GM12878 (cell line): ENCODE data around the gene IL19. TPM values are rescaled to one million over a fixed set of nuclear protein-coding genes. Genes with fewer than 3 reads are reported as not detected.

ENCODE experiments used
- ATAC-seq: fragments of 200-7000 bp; cut with Tn5 transposase; 3 replicates; pipeline ENCODE4 v1.9.1; 2020; ENCODE audit warnings: mild to moderate bottlenecking, moderate library complexity
- BruUV-seq: library from RNA; stranded (reverse); fragments of 400-500 nt; replicated peaks from 2 replicates; lab custom pipeline; 2021; lab: Mats Ljungman, UMichigan
- CTCF ChIA-PET: fragments of 300-600 bp; sonication (Branson Sonifier 250); formaldehyde crosslinking; extraction: SDS; loops from one replicate; lab custom pipeline; 2021; ENCODE audit warnings: inconsistent platforms; lab: Yijun Ruan, JAX
- POLR2A ChIA-PET: fragments of 350-600 bp; formaldehyde crosslinking; extraction: SDS; loops from one replicate; lab custom pipeline; 2021; ENCODE audit warnings: inconsistent platforms; lab: Charles Lee
- RAD21 ChIA-PET: fragments of 300-600 bp; sonication (Branson Sonifier 250); formaldehyde crosslinking; loops from one replicate; lab custom pipeline; 2023; ENCODE audit warnings: antibody characterized with exemption; ENCODE audit not compliant: unreplicated experiment; lab: Charles Lee
- SMC1A ChIA-PET: fragments of 300-600 bp; sonication (Branson Sonifier 250); formaldehyde crosslinking; loops from one replicate; lab custom pipeline; 2023; ENCODE audit not compliant: unreplicated experiment, uncharacterized antibody; lab: Charles Lee
- DNase-seq: peaks from one replicate; pipeline ENCODE4 v3.0.0-alpha.2; 2011; ENCODE audit warnings: low read depth, low spot score
- FAIRE-seq: peaks from 3 replicates; lab custom pipeline; 2011; peaks lifted over from hg19 to GRCh38; lab: Jason Lieb, UNC
- H2AFZ ChIP-seq: 2 replicates; pipeline ENCODE4 v1.6.0; 2011; ENCODE audit warnings: low read depth, low read length, control low read depth; ENCODE audit not compliant: control insufficient read depth
- H3K27ac ChIP-seq: 2 replicates; pipeline ENCODE4 v1.5.1; 2011; ENCODE audit warnings: control low read depth; ENCODE audit not compliant: control insufficient read depth, insufficient read depth
- H3K27me3 ChIP-seq, 2 experiments: replicated peaks in 1 of 2; 2 replicates each; pipeline versions ENCODE4 v1.6.0 to v1.6.1; 2011; ENCODE audit warnings: low read length in 1 of 2; ENCODE audit not compliant: control insufficient read depth in 2 of 2, insufficient read depth in 2 of 2
- H3K36me3 ChIP-seq, 2 experiments: 2 replicates each; pipeline ENCODE4 v1.5.1; 2011; ENCODE audit warnings: low read length in 1 of 2; ENCODE audit not compliant: control insufficient read depth in 2 of 2, insufficient read depth in 2 of 2
- H3K4me1 ChIP-seq: 2 replicates; pipeline ENCODE4 v1.6.1; 2011; ENCODE audit warnings: mild to moderate bottlenecking, low read length, moderate library complexity, mixed read lengths; ENCODE audit not compliant: control insufficient read depth, insufficient read depth
- H3K4me2 ChIP-seq: 2 replicates; pipeline ENCODE4 v1.6.0; 2011; ENCODE audit warnings: control low read depth; ENCODE audit not compliant: control insufficient read depth, insufficient read depth
- H3K4me3 ChIP-seq: fragments of 200-600 bp; sonication (generic); 2 replicates; pipeline ENCODE4 v1.5.1; 2016
- H3K79me2 ChIP-seq: 2 replicates; pipeline ENCODE4 v1.6.0; 2011; ENCODE audit warnings: low read length; ENCODE audit not compliant: control insufficient read depth, insufficient read depth
- H3K9ac ChIP-seq: 2 replicates; pipeline ENCODE4 v1.8.0; 2011; ENCODE audit warnings: low read length, control low read depth, mixed read lengths; ENCODE audit not compliant: control insufficient read depth, insufficient read depth
- H3K9me3 ChIP-seq: replicated peaks from 3 replicates; pipeline ENCODE4 v1.5.1; 2011; ENCODE audit warnings: mild to moderate bottlenecking, low read length; ENCODE audit not compliant: control insufficient read depth, insufficient read depth
- H4K20me1 ChIP-seq: 2 replicates; pipeline ENCODE4 v1.6.0; 2011; ENCODE audit not compliant: control insufficient read depth, insufficient read depth
- ATF7 ChIP-seq: fragments of 450-650 bp; IDR thresholded peaks from 2 replicates; pipeline ENCODE4 v1.6.1; 2016; ENCODE audit warnings: low read depth, mild to moderate bottlenecking
- CEBPB ChIP-seq, 2 experiments: fragments of 150-350 bp in 1 of 2; IDR thresholded peaks; 2 replicates each; pipeline ENCODE4 v1.6.1; 2012 to 2014; ENCODE audit warnings: low read depth in 2 of 2, low read length in 2 of 2, borderline replicate concordance in 1 of 2, inconsistent platforms in 1 of 2
- DPF2 ChIP-seq: fragments of 450-650 bp; IDR thresholded peaks from 2 replicates; pipeline ENCODE4 v1.6.1; 2017; ENCODE audit warnings: mild to moderate bottlenecking
- EZH2 ChIP-seq: IDR thresholded peaks from 2 replicates; pipeline ENCODE4 v1.6.1; 2012; ENCODE audit warnings: low read depth, mild to moderate bottlenecking, control low read depth, inconsistent platforms, low read length, borderline replicate concordance; ENCODE audit not compliant: control insufficient read depth
- MLLT1 ChIP-seq: fragments of 450-650 bp; IDR thresholded peaks from 2 replicates; pipeline ENCODE4 v1.6.1; 2016; ENCODE audit warnings: mild to moderate bottlenecking
- NFYA ChIP-seq: IDR thresholded peaks from 2 replicates; pipeline ENCODE4 v1.6.1; 2011; ENCODE audit warnings: low read depth, mild to moderate bottlenecking, low read length, improper control_type of control experiment, borderline replicate concordance
- POLR2A ChIP-seq: IDR thresholded peaks from 2 replicates; pipeline ENCODE4 v1.6.1; 2011; ENCODE audit warnings: low read depth, mild to moderate bottlenecking, low read length
- POLR2AphosphoS5 ChIP-seq: IDR thresholded peaks from 2 replicates; pipeline ENCODE4 v1.6.1; 2011; ENCODE audit warnings: mild to moderate bottlenecking, low read length, inconsistent platforms
- RB1 ChIP-seq: fragments of 450-650 bp; formaldehyde crosslinking; IDR thresholded peaks from 2 replicates; pipeline ENCODE4 v1.6.1; 2017; ENCODE audit warnings: mild to moderate bottlenecking, borderline replicate concordance
- SIN3A ChIP-seq: IDR thresholded peaks from 2 replicates; pipeline ENCODE4 v1.6.1; 2012; ENCODE audit warnings: low read depth, low read length, improper control_type of control experiment
- SP1 ChIP-seq: IDR thresholded peaks from one replicate; pipeline ENCODE4 v1.6.1; 2011; ENCODE audit warnings: low read depth, low read length
- SUZ12 ChIP-seq: fragments of 200-600 bp; sonication (generic); IDR thresholded peaks from one replicate; pipeline ENCODE4 v1.6.1; 2018; ENCODE audit warnings: antibody characterized with exemption, mild to moderate bottlenecking; ENCODE audit not compliant: unreplicated experiment
- WRNIP1 ChIP-seq: IDR thresholded peaks from 2 replicates; pipeline ENCODE4 v1.6.1; 2011; ENCODE audit warnings: low read depth, low read length, improper control_type of control experiment, borderline replicate concordance
- YBX1 ChIP-seq: fragments of 450-650 bp; IDR thresholded peaks from 2 replicates; pipeline ENCODE4 v1.6.1; 2016; ENCODE audit warnings: antibody characterized with exemption
- ZSCAN29 ChIP-seq: fragments of 450-650 bp; IDR thresholded peaks from 2 replicates; pipeline ENCODE4 v1.6.1; 2017; ENCODE audit warnings: mild to moderate bottlenecking, moderate library complexity
- WGBS: methylation state at CpG from one replicate; pipeline ENCODE4 v1.1.6; 2016; ENCODE audit warnings: low lambda C conversion rate; ENCODE audit not compliant: insufficient replicate concordance, insufficient coverage; ENCODE audit errors: missing lambda C conversion rate; 5-methylcytosine and 5-hydroxymethylcytosine counted together
- in situ Hi-C: fragments of 300-500 bp; cut with MboI; formaldehyde crosslinking; loops from 9 replicates; pipeline ENCODE4 v1.14.3; 2018; ENCODE audit warnings: mixed read lengths
- intact Hi-C: fragments of 100-400 bp; cut with micrococcal nuclease; formaldehyde crosslinking; loops from one replicate; pipeline ENCODE4 v1.14.2; 2022; ENCODE audit not compliant: unreplicated experiment
- polyA plus RNA-seq, 11 experiments: library from polyadenylated mRNA; depleted of rRNA in 4 of 11; unstranded in 6 of 11; stranded (reverse) in 5 of 11; fragments of >200 nt; fragmentation: Nextera tagmentation in 4 of 11; fragmentation: Illumina TruSeq in 1 of 11; extraction: Ambion mirVana in 4 of 11; extraction: Trizol in 1 of 11; gene quantifications; 1 replicate in 1 of 11; 2 replicates in 10 of 11; pipeline versions ENCODE4 v1.2.1 to v1.2.3, GENCODE V29; 2011 to 2016; ENCODE audit warnings: inconsistent platforms in 2 of 11, missing spikeins in 2 of 11, low read depth in 1 of 11
- total RNA-seq, 4 experiments: library from RNA; depleted of rRNA in 3 of 4; stranded (reverse); fragments of >200 nt in 3 of 4; fragmentation: Illumina TruSeq in 1 of 4; extraction: Trizol in 1 of 4; gene quantifications; 2 replicates each; pipeline versions ENCODE4 v1.2.1 to v1.2.3, GENCODE V29; 2013 to 2021
- TF ChIP-seq, protein P1 (sequence below): fragments of 450-650 bp; IDR thresholded peaks from 2 replicates; pipeline ENCODE4 v1.6.1; 2017; ENCODE audit warnings: mild to moderate bottlenecking

The IL19 gene
- total and polyA plus RNA-seq, 10 of the 15 experiments (the other 5 are each of a cell fraction or from before 2014, with no cell fraction given), result 0.10 to 0.73 (median 0.28) TPM; not detected in 6

- TF ChIP-seq EZH2, result no peak
- no peak for TF ChIP-seq WRNIP1
- TF ChIP-seq, all 136 proteins: peak for 0
These were observed 18.1 kb upstream of the IL19 start (continued) for GRCh38 chr1:206752481-206752880.

- FAIRE-seq (no peak), DNase-seq (no peak), ATAC-seq (no peak)
- Histone ChIP-seq H2AFZ (no peak overlapping the region), H3K4me2 (no peak overlapping the region), H3K9ac (no peak overlapping the region), H3K27ac (no peak overlapping the region), H3K27me3 (no peaks in the 10 kb centered on the region), H4K20me1 (no peaks in the 10 kb centered on the region), H3K79me2 (no peaks in the 10 kb centered on the region), H3K9me3 (no peaks in the 10 kb centered on the region), H3K4me3 (no peak overlapping the region), H3K36me3 (no peaks in the 10 kb centered on the region), H3K4me1 (no peaks in the 10 kb centered on the region)
- POLR2A ChIA-PET, result interaction anchor here (1.2 kb wide), 1 partner anchor 12 kb away, joined by 4 read pairs; no protein-coding TSS in a partner anchor
- no peak for TF ChIP-seq SP1
- no peak for TF ChIP-seq CEBPB (IDR thresholded peaks at IDR 0.05; ENCODE audit: borderline replicate concordance in 1 of 2, low read depth in 2 of 2, low read length in 2 of 2)
- TF ChIP-seq POLR2A, result no peak
- TF ChIP-seq, protein P1, sequence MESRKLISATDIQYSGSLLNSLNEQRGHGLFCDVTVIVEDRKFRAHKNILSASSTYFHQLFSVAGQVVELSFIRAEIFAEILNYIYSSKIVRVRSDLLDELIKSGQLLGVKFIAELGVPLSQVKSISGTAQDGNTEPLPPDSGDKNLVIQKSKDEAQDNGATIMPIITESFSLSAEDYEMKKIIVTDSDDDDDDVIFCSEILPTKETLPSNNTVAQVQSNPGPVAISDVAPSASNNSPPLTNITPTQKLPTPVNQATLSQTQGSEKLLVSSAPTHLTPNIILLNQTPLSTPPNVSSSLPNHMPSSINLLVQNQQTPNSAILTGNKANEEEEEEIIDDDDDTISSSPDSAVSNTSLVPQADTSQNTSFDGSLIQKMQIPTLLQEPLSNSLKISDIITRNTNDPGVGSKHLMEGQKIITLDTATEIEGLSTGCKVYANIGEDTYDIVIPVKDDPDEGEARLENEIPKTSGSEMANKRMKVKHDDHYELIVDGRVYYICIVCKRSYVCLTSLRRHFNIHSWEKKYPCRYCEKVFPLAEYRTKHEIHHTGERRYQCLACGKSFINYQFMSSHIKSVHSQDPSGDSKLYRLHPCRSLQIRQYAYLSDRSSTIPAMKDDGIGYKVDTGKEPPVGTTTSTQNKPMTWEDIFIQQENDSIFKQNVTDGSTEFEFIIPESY, result no peak
- no peak for TF ChIP-seq SIN3A
- TF ChIP-seq NFYA, result no peak
- no peak for TF ChIP-seq ZSCAN29
- TF ChIP-seq YBX1, result no peak
- TF ChIP-seq MLLT1, result no peak
- TF ChIP-seq POLR2AphosphoS5, result no peak
- TF ChIP-seq ATF7, result no peak
- no peak for TF ChIP-seq RB1
- TF ChIP-seq SUZ12, result no peak
- no peak for TF ChIP-seq DPF2
- no TSS peak for BruUV-seq
- CTCF ChIA-PET, result interaction anchor here (1.3 kb wide), 1 partner anchor 18 kb away, joined by 4 read pairs; no protein-coding TSS in a partner anchor
- 77% methylated on average over 3 of the region's 3 CpGs for WGBS
- SMC1A ChIA-PET, result interaction anchor here (1.3 to 1.6 kb wide), 3 partner anchors 9 to 13 kb away, joined by 3 read pairs; no protein-coding TSS in a partner anchor
- intact Hi-C loops (no loop called here), in situ Hi-C loops (no loop called here)
- RAD21 ChIA-PET, result no interaction called here
These were observed 17.4 kb upstream of the IL19 start for GRCh38 chr1:206753141-206753540.
